HUES48 (cell line): Measurements from ENCODE around the gene CTCFL.

Experiments used
- H3K27ac ChIP-seq: one replicate; pipeline ENCODE4 v1.7.0; 2013; ENCODE audit warnings: low read depth, low read length, inconsistent platforms
- H3K27me3 ChIP-seq: 2 replicates; pipeline ENCODE4 v1.6.1; 2013; ENCODE audit warnings: mild to moderate bottlenecking, low read length; ENCODE audit not compliant: control insufficient read depth, insufficient read depth
- H3K36me3 ChIP-seq: 2 replicates; pipeline ENCODE4 v1.6.1; 2013; ENCODE audit warnings: low read length; ENCODE audit not compliant: control insufficient read depth, insufficient read depth
- H3K4me1 ChIP-seq: 2 replicates; pipeline ENCODE4 v1.6.1; 2013; ENCODE audit warnings: mild to moderate bottlenecking, low read length; ENCODE audit not compliant: control insufficient read depth, insufficient read depth
- H3K4me3 ChIP-seq: 2 replicates; pipeline ENCODE4 v1.5.1; 2013; ENCODE audit warnings: mild to moderate bottlenecking, low read depth, low read length
- H3K9ac ChIP-seq: 2 replicates; pipeline ENCODE4 v1.6.1; 2013; ENCODE audit warnings: mild to moderate bottlenecking, low read depth, low read length, moderate library complexity
- H3K9me3 ChIP-seq: 2 replicates; pipeline ENCODE4 v1.6.1; 2013; ENCODE audit warnings: low read length; ENCODE audit not compliant: control insufficient read depth, insufficient read depth

Gene CTCFL

GRCh38 chr20:57469418-57470211 is 55.3 kb downstream of the CTCFL start:
- Histone ChIP-seq H3K9ac (no peak overlapping the region), H3K4me1 (peaks cover 29% of the 10 kb centered on the region), H3K4me3 (no peak overlapping the region), H3K27me3 (0 out of 2 replicates have a peak, but pooled peaks cover 4% of the 10 kb centered on the region), H3K9me3 (no peaks in the 10 kb centered on the region), H3K36me3 (no peaks in the 10 kb centered on the region), H3K27ac (no peak overlapping the region)

GRCh38 chr20:57468523-57469417 is 56.2 kb downstream of the CTCFL start:
- no peak overlapping the region for H3K27ac ChIP-seq
- H3K27me3 ChIP-seq = 0 out of 2 replicates have a peak, but pooled peaks cover 4% of the 10 kb centered on the region
- no peaks in the 10 kb centered on the region for H3K9me3 ChIP-seq
- H3K4me3 ChIP-seq = no peak overlapping the region
- peaks cover 29% of the 10 kb centered on the region for H3K4me1 ChIP-seq
- H3K36me3 ChIP-seq = no peaks in the 10 kb centered on the region
- no peak overlapping the region for H3K9ac ChIP-seq

GRCh38 chr20:57467742-57468141 is 57.2 kb downstream of the CTCFL start:
- no peaks in the 10 kb centered on the region for H3K36me3 ChIP-seq
- H3K27ac ChIP-seq = no peak overlapping the region
- H3K27me3 ChIP-seq = 0 out of 2 replicates have a peak, but pooled peaks cover 4% of the 10 kb centered on the region
- no peak overlapping the region for H3K9ac ChIP-seq
- peaks cover 26% of the 10 kb centered on the region for H3K4me1 ChIP-seq
- H3K4me3 ChIP-seq = no peak overlapping the region
- no peaks in the 10 kb centered on the region for H3K9me3 ChIP-seq

DNA sequence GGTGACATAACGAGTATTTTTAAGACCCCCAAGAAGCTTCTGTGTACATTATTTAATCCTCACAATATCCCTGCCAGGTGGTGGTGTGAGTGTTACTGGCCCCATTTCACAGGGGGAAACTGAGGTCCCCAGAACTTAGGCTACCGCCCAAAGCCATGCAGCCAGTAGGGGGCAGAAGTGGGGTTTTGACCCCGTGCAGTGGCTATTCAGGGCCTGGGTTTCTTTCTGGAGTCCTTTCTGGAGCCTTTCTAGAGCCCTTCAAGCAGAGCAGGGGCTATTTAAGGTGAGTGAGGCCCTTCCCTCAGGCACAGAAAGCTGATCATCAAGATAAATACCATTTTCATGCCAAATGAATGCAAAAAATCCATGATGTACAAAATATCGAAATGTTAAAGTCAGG is 59.0 kb downstream of the CTCFL start:
- Histone ChIP-seq H3K4me1 (peaks cover 18% of the 10 kb centered on the region), H3K27ac (no peak overlapping the region), H3K4me3 (no peak overlapping the region), H3K9ac (no peak overlapping the region), H3K27me3 (0 out of 2 replicates have a peak, but pooled peaks cover 4% of the 10 kb centered on the region), H3K9me3 (no peaks in the 10 kb centered on the region), H3K36me3 (no peaks in the 10 kb centered on the region)

GRCh38 chr20:57465486-57465885 is 59.5 kb downstream of the CTCFL start:
- H3K36me3 ChIP-seq = no peaks in the 10 kb centered on the region
- no peak overlapping the region for H3K4me3 ChIP-seq
- peaks cover 13% of the 10 kb centered on the region for H3K4me1 ChIP-seq

GRCh38 chr20:57464642-57465211 is 60.2 kb downstream of the CTCFL start:
- H3K9ac ChIP-seq = no peak overlapping the region
- H3K4me1 ChIP-seq = peaks cover 6% of the 10 kb centered on the region
- no peaks in the 10 kb centered on the region for H3K36me3 ChIP-seq
- H3K27ac ChIP-seq = no peak overlapping the region
- no peaks in the 10 kb centered on the region for H3K9me3 ChIP-seq
- 0 out of 2 replicates have a peak, but pooled peaks cover 2% of the 10 kb centered on the region for H3K27me3 ChIP-seq
- no peak overlapping the region for H3K4me3 ChIP-seq

More at GRCh38 chr20:57465486-57465885, 59.5 kb downstream of the CTCFL start:
- Histone ChIP-seq H3K9ac (no peak overlapping the region), H3K27ac (no peak overlapping the region), H3K9me3 (no peaks in the 10 kb centered on the region), H3K27me3 (0 out of 2 replicates have a peak, but pooled peaks cover 4% of the 10 kb centered on the region)

DNA sequence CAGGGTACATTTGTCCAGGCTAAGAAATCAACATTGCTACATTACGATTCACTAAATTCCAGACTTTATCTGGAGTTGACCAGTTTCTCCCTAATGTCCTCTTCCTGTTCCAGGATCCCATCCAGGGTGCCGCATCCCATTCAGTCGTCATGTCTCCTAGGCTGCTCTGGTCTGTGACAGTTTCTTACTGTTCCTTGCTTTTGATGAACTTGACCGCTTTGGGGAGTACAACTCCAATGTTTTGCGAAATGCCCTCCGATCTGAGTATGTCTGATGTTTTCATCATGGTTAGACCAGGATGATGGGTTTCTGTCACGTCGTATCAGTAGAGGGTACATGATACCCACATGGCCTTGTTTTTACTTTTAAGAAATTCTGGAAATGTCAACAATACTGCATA is 62.2 kb downstream of the CTCFL start:
- H3K4me3 ChIP-seq = no peak overlapping the region
- H3K9me3 ChIP-seq = no peaks in the 10 kb centered on the region
- H3K27me3 ChIP-seq = no peaks in the 10 kb centered on the region
- H3K27ac ChIP-seq = no peak overlapping the region
- H3K9ac ChIP-seq = no peak overlapping the region
- no peaks in the 10 kb centered on the region for H3K4me1 ChIP-seq
- H3K36me3 ChIP-seq = no peaks in the 10 kb centered on the region

DNA sequence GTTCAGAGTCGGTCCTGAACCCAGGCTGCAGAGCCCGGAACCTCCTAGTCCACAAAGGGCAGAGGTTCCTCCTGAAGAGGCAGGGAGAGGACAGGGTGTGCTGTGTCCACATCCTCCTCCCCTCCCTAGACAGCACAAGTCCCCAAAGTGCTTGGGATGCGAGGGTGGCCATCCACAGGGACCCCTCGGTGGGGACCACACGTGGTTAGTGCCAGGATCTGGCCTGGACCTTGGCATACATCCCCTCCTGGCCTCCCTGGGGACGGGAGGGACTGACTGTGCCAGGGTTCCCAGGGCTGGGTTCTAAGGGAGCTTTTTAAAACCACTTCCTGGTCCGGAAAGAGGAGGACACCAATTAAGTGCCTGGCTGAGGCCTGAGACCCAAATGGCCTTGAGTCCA is 63.2 kb downstream of the CTCFL start:
- no peaks in the 10 kb centered on the region for H3K4me1 ChIP-seq
- no peak overlapping the region for H3K4me3 ChIP-seq
- no peak overlapping the region for H3K9ac ChIP-seq
- no peaks in the 10 kb centered on the region for H3K9me3 ChIP-seq
- no peaks in the 10 kb centered on the region for H3K27me3 ChIP-seq
- no peaks in the 10 kb centered on the region for H3K36me3 ChIP-seq
- H3K27ac ChIP-seq = no peak overlapping the region

- Histone ChIP-seq H3K9me3 (no peaks in the 10 kb centered on the region), H3K36me3 (no peaks in the 10 kb centered on the region), H3K4me3 (no peak overlapping the region), H3K4me1 (no peaks in the 10 kb centered on the region), H3K27me3 (no peaks in the 10 kb centered on the region), H3K9ac (no peak overlapping the region), H3K27ac (no peak overlapping the region)
Observed at GRCh38 chr20:57460781-57461465, 64.0 kb downstream of the CTCFL start.

GRCh38 chr20:57459897-57460296 is 65.0 kb downstream of the CTCFL start:
- no peaks in the 10 kb centered on the region for H3K36me3 ChIP-seq
- H3K4me3 ChIP-seq = no peak overlapping the region
- H3K27ac ChIP-seq = no peak overlapping the region
- no peak overlapping the region for H3K9ac ChIP-seq
- H3K27me3 ChIP-seq = no peaks in the 10 kb centered on the region
- no peaks in the 10 kb centered on the region for H3K9me3 ChIP-seq
- no peaks in the 10 kb centered on the region for H3K4me1 ChIP-seq
